Glomerular visceral epithelial cell (primary cell): Measurements from ENCODE around the gene OR2B3.
A peak's percentile ranks its signal among the peaks of the same experiment; 100 is the strongest.
"Not testable (repeated sequence)": the region's sequence is repeated elsewhere in the genome, so short reads cannot be mapped to it uniquely, and the experiment has no call there.

ENCODE experiments used
- DNase-seq: peaks from one replicate; pipeline ENCODE4 v3.0.0-alpha.2; 2016; ENCODE audit errors: extremely low spot score

Gene OR2B3

GRCh38 chr6:29087213-29087612, at the start of gene OR2B3:
Gene OR2B3, minus strand, starts transcription at chr6:29087313. Its CDS starts 65 bp downstream, at chr6:29087248.
- DNase-seq, result no peak

DNA sequence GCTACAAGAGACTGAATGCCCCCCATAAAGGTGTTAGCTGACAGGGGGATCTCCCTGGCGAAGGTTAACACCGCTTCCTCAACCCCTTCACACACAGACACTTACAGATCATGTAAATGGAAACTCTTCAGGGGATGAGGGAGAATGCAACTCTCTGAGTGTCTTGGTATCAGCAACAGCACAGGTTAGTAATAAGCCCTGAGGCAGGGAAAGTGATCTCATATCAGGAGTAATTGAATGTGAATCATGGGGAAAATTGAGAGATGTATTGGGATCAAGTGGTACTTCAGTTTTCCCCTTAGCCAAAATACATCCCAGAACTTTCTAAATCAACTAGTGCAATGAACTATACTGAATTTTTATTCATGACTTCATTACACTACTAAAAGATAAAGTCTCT, 44.6 kb upstream of the OR2B3 start:
- DNase-seq, result no peak

- DNase-seq, result no peak
Measured at GRCh38 chr6:29130644-29131043, 43.5 kb upstream of the OR2B3 start.

DNA sequence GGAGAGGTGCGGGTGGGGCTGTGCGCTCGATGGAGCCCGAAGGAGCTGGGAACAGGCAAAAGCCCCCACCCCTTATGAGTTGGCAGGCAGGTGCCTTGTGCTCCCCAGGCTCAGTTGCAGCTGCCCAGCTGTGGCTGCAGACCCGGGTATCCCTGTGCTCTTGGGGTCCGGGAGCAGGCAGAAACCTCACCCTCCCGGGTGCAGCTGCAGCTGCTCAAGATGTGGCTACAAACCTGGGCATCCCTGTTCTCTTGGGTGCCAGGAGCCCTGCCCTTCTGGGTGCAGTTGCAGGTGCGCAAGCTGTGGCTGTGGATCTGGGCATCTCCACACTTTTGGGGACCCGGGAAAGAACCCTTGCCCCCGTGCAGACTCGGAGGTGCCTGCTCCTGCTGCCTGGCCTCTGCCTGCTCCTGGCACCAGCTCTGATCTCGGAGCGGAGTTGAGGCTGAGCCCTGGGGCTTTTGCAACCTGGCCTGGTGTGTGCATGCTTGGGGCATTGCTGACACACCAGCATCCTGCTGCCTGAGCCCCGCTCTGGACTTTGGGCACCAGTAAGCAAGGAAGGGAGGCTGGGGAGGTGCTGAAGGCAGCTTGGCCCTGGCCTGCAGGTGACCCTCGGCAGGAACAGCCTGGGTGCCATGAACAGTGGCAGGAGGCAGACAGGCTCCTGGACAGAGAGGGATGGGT, 42.4 kb upstream of the OR2B3 start:
- no peak for DNase-seq

DNA sequence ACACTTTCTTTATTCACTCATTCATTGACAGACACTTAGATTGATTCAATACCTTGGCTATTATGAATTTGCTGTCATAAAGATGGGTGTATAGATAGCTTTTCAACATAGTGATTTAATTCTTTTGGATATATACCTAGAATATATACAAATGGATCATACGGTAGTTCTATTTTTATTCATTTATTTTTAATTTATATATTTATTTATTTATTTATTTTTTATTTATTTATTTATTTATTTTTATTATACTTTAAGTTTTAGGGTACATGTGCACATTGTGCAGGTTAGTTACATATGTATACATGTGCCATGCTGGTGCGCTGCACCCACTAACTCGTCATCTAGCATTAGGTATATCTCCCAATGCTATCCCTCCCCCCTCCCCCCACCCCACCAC, 27.9 kb upstream of the OR2B3 start:
- DNase-seq, result not testable (repeated sequence)

DNA sequence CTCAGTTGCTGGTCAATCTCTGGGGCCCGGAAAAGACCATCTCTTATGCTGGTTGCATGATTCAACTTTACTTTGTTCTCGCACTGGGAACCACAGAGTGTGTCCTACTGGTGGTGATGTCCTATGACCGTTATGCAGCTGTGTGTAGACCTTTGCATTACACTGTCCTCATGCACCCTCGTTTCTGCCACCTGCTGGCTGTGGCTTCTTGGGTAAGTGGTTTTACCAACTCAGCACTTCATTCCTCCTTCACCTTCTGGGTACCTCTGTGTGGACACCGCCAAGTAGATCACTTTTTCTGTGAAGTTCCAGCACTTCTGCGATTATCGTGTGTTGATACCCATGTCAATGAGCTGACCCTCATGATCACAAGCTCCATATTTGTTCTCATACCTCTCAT, 25.0 kb upstream of the OR2B3 start:
- DNase-seq, result no peak

- no peak for DNase-seq
Measured at GRCh38 chr6:29107758-29108157, 20.6 kb upstream of the OR2B3 start, which contains the start of gene OR2J3. Gene OR2J3, plus strand, starts transcription at chr6:29108058. Its CDS starts 3,833 bp downstream, at chr6:29111891.

DNA sequence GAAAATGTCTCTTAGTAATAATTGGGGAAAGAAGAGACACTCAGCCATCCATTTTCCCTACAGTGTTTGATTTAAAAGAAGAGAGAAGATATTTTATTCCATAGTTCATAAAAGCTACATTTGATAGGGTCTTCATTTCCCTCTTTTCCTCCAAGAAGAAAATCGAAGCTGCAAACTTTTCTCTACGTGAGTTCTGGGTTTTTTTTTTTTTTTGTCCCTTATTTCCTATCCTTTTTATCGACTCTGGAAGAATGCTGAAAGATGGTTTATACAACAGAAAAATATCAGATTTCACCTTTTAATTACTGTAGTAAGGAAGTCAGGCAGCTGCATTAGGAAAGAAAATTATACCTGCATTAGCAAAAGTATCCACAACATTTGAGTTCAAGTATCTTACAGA, 12.1 kb upstream of the OR2B3 start, which contains the start of gene OR2J1:
OR2J1 (plus strand) TSS at position 301 of the 400 bp plus-strand sequence. CDS start 1,453 bp downstream, outside the sequence.
- no peak for DNase-seq

DNA sequence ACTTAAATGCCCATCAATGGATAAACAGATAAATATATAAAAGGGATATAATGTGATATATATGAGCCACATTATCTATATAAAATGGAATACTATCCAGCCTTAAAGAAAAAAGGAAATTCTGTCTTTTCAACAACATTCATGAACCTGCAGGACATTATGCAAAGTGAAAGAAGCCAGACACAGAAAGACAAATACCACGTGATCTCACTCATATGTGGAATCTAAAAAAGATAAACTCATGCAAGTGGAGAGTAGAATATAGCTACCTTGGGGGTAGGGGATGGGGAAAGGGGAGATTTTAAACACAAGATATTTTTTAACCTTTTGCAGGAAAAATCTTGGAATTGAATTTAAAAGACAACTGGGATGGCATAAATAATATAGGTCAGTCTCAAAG, 10.7 kb upstream of the OR2B3 start:
- no peak for DNase-seq

DNA sequence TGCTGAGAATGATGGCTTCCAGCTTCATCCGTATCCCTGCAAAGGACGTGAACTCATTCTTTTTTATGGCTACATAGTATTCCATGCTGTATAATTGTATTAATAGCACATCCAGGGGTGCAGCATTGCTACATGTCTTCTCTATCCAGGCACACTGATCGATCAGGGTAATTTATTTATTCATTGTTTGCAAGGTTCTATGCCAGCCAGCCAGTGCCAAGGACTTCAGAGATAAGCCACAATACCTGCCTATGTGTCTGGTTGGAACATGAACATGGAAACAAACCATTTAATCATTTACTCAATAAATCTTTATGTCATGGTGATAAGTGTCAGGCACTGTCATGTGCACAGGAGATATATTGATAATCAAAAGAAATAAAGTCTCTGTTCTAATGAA, 5.8 kb upstream of the OR2B3 start:
- DNase-seq, result no peak

DNA sequence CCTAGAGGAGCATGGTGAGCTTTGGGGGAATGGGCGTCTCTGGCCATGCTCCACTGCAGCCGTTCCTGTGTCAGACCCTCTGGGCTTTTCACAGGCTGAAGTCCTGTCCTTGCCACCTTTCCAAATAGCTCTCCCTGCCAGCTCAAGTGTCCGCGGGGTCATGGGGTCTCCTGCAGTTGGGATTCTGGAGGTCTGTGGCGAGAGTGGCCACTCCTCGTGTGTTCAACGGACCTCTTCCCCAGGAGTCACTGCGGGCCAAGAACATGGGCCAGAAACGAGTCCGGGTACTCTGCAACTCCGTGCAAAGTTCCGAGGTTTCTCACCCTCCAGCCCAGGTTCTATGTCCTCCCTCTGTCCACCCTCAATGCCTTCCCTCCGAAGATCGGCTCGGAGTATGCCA, 4.7 kb downstream of the OR2B3 start:
- DNase-seq, result no peak

DNA sequence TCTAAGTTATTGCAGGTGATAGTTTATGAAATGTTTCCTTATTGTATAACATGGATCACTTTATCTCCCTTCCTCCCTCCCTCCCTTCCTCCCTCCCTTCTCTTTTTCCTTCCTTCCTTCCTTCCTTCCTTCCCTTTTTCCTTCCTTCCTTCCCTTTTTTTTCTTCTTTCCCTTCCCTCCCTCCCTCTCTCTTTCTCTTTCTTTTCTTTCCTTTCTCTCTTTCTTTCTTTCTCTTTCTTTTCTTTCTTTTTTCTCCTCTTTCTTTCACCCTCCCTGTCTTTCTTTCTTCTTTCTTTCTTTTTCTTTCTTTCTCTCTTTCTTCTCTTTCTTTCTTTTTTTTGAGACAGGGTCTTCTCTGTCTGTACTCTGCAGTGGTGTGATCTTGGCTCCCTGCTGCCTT, 5.8 kb downstream of the OR2B3 start:
- DNase-seq, result no peak

- no peak for DNase-seq
Measured at GRCh38 chr6:29079203-29079602, 7.9 kb downstream of the OR2B3 start.

GRCh38 chr6:29071831-29072723, 15.0 kb downstream of the OR2B3 start:
- DNase-seq, result peak; percentile 26

DNA sequence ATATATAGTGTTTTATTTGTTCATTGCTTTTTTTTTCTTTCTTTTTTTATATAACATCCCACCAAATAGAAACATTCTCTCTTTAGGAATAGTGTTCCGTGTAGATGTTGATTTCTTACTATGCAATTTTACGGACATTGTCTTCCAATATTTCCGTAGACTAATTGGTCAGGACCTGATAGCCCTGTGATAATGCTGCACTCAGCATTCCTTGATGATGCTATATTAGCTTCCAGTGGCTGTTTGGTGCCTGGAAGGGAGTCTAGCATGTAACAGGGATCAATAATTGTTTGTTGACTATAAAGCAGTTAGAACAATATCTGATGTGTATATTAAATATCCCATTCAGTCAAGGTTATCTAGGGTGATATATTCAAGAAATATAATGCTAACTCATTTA, 35.4 kb downstream of the OR2B3 start:
- DNase-seq, result no peak

- DNase-seq, result no peak
Measured at GRCh38 chr6:29045075-29045474, 42.0 kb downstream of the OR2B3 start, which contains the start of gene OR2W1. Gene OR2W1, minus strand, starts transcription at chr6:29045175. Its CDS starts 0 bp downstream, at chr6:29045175.
